ENCODE results near the gene GPSM1.

Gene GPSM1

GRCh38 chr9:136333045-136333444, 5.7 kb downstream of the GPSM1 start:
- TF ChIP-seq ZNF384 (IDR thresholded peaks at IDR 0.05) (no peak), NFRKB (IDR thresholded peaks at IDR 0.05) (no peak), FOXM1 (IDR thresholded peaks at IDR 0.05; ENCODE audit: borderline replicate concordance) (no peak), CTBP1 (IDR thresholded peaks at IDR 0.05; ENCODE audit: borderline replicate concordance) (no peak), SUZ12 (IDR thresholded peaks at IDR 0.05) (no peak), LEF1 (IDR thresholded peaks at IDR 0.05; ENCODE audit: borderline replicate concordance) (no peak), L3MBTL2 (conservative IDR thresholded peaks at IDR 0.05) (no peak), FOXA1 (IDR thresholded peaks at IDR 0.05) (no peak), FOXK2 (IDR thresholded peaks at IDR 0.05) (no peak), ARNT (IDR thresholded peaks at IDR 0.05) (no peak), ELF4 (IDR thresholded peaks at IDR 0.05) (no peak), PKNOX1 (IDR thresholded peaks at IDR 0.05) (no peak), TARDBP (IDR thresholded peaks at IDR 0.05) (no peak), SP1 (IDR thresholded peaks at IDR 0.05) (no peak), BHLHE40 (IDR thresholded peaks at IDR 0.05; ENCODE audit: borderline replicate concordance) (no peak), HDGF (IDR thresholded peaks at IDR 0.05; ENCODE audit: borderline replicate concordance) (no peak)
- ChIA-PET POLR2A (interaction anchor here (0.9 kb wide), 1 partner anchor 30 kb away, joined by 3 read pairs; the partner anchor contains the start of gene DNLZ), CTCF (interaction anchor here (0.6 kb wide), 1 partner anchor 86 kb away, joined by 3 read pairs; no protein-coding TSS in a partner anchor)
- DNase-seq (ENCODE audit: extremely low spot score): no peak

- DNase-seq (ENCODE audit: extremely low spot score): no peak
- ChIA-PET CTCF (no interaction called here), POLR2A (interaction anchor here (0.9 kb wide), 1 partner anchor 30 kb away, joined by 3 read pairs; the partner anchor contains the start of gene DNLZ)
- TF ChIP-seq CTBP1 (IDR thresholded peaks at IDR 0.05; ENCODE audit: borderline replicate concordance) (no peak), TARDBP (IDR thresholded peaks at IDR 0.05) (no peak), BHLHE40 (IDR thresholded peaks at IDR 0.05; ENCODE audit: borderline replicate concordance) (no peak), LEF1 (IDR thresholded peaks at IDR 0.05; ENCODE audit: borderline replicate concordance) (no peak), ELF4 (IDR thresholded peaks at IDR 0.05) (no peak), SUZ12 (IDR thresholded peaks at IDR 0.05) (no peak), FOXK2 (IDR thresholded peaks at IDR 0.05) (no peak), SP1 (IDR thresholded peaks at IDR 0.05) (no peak), ZNF384 (IDR thresholded peaks at IDR 0.05) (no peak), ARNT (IDR thresholded peaks at IDR 0.05) (no peak), FOXA1 (IDR thresholded peaks at IDR 0.05) (no peak), NFRKB (IDR thresholded peaks at IDR 0.05) (no peak), FOXM1 (IDR thresholded peaks at IDR 0.05; ENCODE audit: borderline replicate concordance) (no peak), PKNOX1 (IDR thresholded peaks at IDR 0.05) (no peak), HDGF (IDR thresholded peaks at IDR 0.05; ENCODE audit: borderline replicate concordance) (no peak), L3MBTL2 (conservative IDR thresholded peaks at IDR 0.05) (no peak)
These were observed 6.1 kb downstream of the GPSM1 start for GRCh38 chr9:136333486-136333885.

- DNase-seq (ENCODE audit: extremely low spot score): no peak
- ChIA-PET CTCF (no interaction called here), POLR2A (interaction anchor here (1.5 kb wide), 1 partner anchor 28 kb away, joined by 6 read pairs; no protein-coding TSS in a partner anchor)
- TF ChIP-seq FOXK2 (IDR thresholded peaks at IDR 0.05) (no peak), SUZ12 (IDR thresholded peaks at IDR 0.05) (no peak), FOXM1 (IDR thresholded peaks at IDR 0.05; ENCODE audit: borderline replicate concordance) (no peak), FOXA1 (IDR thresholded peaks at IDR 0.05) (no peak), ZNF384 (IDR thresholded peaks at IDR 0.05) (no peak), L3MBTL2 (conservative IDR thresholded peaks at IDR 0.05) (no peak), PKNOX1 (IDR thresholded peaks at IDR 0.05) (no peak), SP1 (IDR thresholded peaks at IDR 0.05) (no peak), ARNT (IDR thresholded peaks at IDR 0.05) (no peak), CTBP1 (IDR thresholded peaks at IDR 0.05; ENCODE audit: borderline replicate concordance) (no peak), LEF1 (IDR thresholded peaks at IDR 0.05; ENCODE audit: borderline replicate concordance) (no peak), NFRKB (IDR thresholded peaks at IDR 0.05) (no peak), HDGF (IDR thresholded peaks at IDR 0.05; ENCODE audit: borderline replicate concordance) (no peak), ELF4 (IDR thresholded peaks at IDR 0.05) (no peak)
These were observed 7.2 kb downstream of the GPSM1 start for GRCh38 chr9:136334541-136334940.

- ChIA-PET POLR2A (interaction anchor here (1.0 to 1.5 kb wide), 2 partner anchors 8 to 27 kb away, joined by 3 to 6 read pairs; partner anchors contain the start of gene GPSM1), CTCF (interaction anchor here (0.6 to 0.8 kb wide), 2 partner anchors 27 to 482 kb away, joined by 3 read pairs; no protein-coding TSS in a partner anchor)
- DNase-seq (ENCODE audit: extremely low spot score): no peak
- TF ChIP-seq SUZ12 (IDR thresholded peaks at IDR 0.05) (no peak), FOXM1 (IDR thresholded peaks at IDR 0.05; ENCODE audit: borderline replicate concordance) (no peak), PKNOX1 (IDR thresholded peaks at IDR 0.05) (no peak), FOXA1 (IDR thresholded peaks at IDR 0.05) (no peak), TARDBP (IDR thresholded peaks at IDR 0.05) (no peak), ZNF384 (IDR thresholded peaks at IDR 0.05) (no peak), SP1 (IDR thresholded peaks at IDR 0.05) (no peak), L3MBTL2 (conservative IDR thresholded peaks at IDR 0.05) (no peak), ARNT (IDR thresholded peaks at IDR 0.05) (no peak), FOXK2 (IDR thresholded peaks at IDR 0.05) (no peak), CTBP1 (IDR thresholded peaks at IDR 0.05; ENCODE audit: borderline replicate concordance) (no peak), LEF1 (IDR thresholded peaks at IDR 0.05; ENCODE audit: borderline replicate concordance) (no peak), BHLHE40 (IDR thresholded peaks at IDR 0.05; ENCODE audit: borderline replicate concordance) (no peak), ELF4 (IDR thresholded peaks at IDR 0.05) (no peak), NFRKB (IDR thresholded peaks at IDR 0.05) (no peak), HDGF (IDR thresholded peaks at IDR 0.05; ENCODE audit: borderline replicate concordance) (no peak)
These were observed 8.2 kb downstream of the GPSM1 start for GRCh38 chr9:136335296-136336155.

Measured in HEK293T (cell line).